HG02571 (cell line): ENCODE measurements around the gene VASN.

Experiments used
- ATAC-seq: cut with Tn5 transposase; IDR thresholded peaks from one replicate; pipeline ENCODE4 v1.9.1; 2021; ENCODE audit warnings: mild to moderate bottlenecking, moderate library complexity; ENCODE audit not compliant: unreplicated experiment

VASN gene

GRCh38 chr16:4419402-4419959 is 47.8 kb downstream of the VASN start:
- no peak for ATAC-seq

- no peak for ATAC-seq
Measured at GRCh38 chr16:4420505-4421105, 49.0 kb downstream of the VASN start.

- ATAC-seq = peak; percentile 87
Measured at GRCh38 chr16:4425378-4426020, 53.9 kb downstream of the VASN start, which contains the start of gene DNAJA3. DNAJA3 (plus strand) TSS chr16:4425868; CDS start chr16:4425882, 14 bp downstream.

- ATAC-seq = peak; percentile 9
Measured at GRCh38 chr16:4426021-4426684, 54.5 kb downstream of the VASN start.

- ATAC-seq = no peak
Measured at GRCh38 chr16:4426722-4427372, 55.2 kb downstream of the VASN start.

GRCh38 chr16:4428500-4428899 is 56.9 kb downstream of the VASN start:
- no peak for ATAC-seq

GRCh38 chr16:4431023-4431422 is 59.4 kb downstream of the VASN start:
- ATAC-seq = no peak
